ENCODE results near the gene CFAP74.
A peak's percentile ranks its signal among the peaks of the same experiment; 100 is the strongest.

The CFAP74 gene

GRCh38 chr1:1967879-1968278 lies 35.7 kb downstream of the CFAP74 start:
- no peak for DNase-seq (ENCODE audit: low spot score)

GRCh38 chr1:1967151-1967550 lies 36.4 kb downstream of the CFAP74 start:
- no peak for DNase-seq (ENCODE audit: low spot score)

DNA sequence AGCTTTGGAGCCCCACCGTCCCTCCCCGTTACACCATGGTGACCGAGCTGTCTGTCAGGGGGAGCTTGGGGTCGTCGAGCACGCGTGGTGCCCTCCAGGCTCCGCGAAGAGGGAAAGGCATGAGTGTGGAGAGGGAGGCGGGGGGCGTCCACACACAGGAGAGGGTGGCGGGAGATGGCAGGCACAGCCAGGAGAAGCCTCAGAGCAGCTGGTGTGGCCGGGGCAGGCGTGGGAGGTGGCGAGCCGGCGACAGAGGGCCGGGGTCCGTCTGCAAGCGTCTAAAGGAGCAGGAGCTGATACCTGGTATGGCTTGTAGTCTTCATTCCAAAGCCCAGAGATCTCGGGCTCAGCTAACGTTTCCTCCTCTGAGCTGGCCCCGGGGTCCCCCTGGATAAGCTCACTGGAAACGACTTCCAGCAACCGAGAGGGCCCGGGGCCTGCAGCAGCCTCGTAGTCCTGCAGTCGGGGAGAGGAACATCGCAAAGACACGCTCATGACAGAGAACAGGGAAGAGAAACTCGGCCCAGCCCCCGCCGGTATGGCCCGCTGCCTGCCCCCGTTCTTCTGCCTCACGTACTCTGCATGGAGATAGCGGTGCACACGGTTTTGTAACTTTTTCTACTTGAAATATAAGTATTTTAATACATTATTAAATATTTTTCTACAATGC lies 37.4 kb downstream of the CFAP74 start:
- no peak for DNase-seq (ENCODE audit: low spot score)

DNA sequence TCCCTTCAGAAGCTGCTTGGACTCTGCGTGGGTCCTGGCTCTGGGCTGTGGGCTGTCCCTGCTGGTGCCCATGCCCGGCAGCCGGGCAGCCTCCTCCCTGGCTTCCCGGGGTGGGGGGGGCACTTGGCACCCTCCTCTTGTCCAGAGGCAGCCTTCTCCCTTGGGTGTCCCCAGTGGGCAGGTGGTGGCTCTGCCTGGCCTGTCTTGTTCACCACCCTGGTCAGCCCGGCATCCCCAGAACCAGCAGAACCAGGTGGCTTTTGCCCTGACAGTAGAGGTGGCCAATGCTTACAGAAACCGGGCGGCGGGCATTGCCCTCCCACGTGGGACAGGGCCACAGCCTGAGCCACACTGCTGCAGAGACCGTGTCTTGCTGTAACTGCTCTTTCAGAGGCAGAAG lies 38.0 kb downstream of the CFAP74 start:
- DNase-seq (ENCODE audit: low spot score) = no peak

GRCh38 chr1:1964811-1965210 lies 38.8 kb downstream of the CFAP74 start:
- DNase-seq (ENCODE audit: low spot score) = no peak

DNA sequence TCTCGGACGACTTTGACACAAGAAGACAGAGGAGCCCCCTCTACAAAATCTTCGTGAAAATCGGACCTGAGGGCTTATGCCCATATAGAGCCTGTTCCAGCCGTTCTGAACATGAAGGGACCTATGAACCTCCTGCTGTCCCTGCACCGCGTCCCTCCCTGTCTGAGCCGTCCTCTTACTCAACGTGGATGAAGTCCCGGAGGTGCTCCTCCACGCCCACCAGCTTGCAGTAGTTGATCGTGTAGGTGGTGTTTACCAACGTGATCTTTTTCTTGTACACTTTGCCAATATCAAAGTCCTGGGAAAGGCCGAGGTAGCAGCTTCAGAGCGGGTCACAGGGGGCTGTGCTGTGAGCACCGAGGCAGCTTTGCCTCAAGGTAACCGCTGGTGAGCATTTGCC lies 40.0 kb downstream of the CFAP74 start:
- DNase-seq (ENCODE audit: low spot score) = no peak

DNA sequence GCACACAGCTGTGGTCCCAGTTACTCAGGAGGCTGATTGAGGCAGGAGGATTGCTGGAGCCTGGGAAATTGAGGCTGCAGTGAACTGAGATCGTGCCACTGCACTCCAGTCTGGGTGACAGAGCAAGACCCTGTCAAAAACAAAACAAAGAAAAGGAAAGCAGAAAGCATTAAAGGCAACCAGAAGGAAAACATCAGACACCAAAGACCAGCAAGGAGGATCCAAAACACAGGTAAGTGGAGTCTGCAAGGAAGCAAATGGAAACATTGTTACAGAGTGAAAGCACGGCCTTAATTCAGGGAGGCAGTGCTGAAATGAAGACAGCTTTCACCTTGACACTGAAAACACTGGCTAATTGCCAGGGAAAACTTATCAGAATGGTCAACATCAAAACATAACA lies 40.8 kb downstream of the CFAP74 start:
- no peak for DNase-seq (ENCODE audit: low spot score)

GRCh38 chr1:1960480-1961196 lies 42.9 kb downstream of the CFAP74 start:
- DNase-seq (ENCODE audit: low spot score) = no peak

DNA sequence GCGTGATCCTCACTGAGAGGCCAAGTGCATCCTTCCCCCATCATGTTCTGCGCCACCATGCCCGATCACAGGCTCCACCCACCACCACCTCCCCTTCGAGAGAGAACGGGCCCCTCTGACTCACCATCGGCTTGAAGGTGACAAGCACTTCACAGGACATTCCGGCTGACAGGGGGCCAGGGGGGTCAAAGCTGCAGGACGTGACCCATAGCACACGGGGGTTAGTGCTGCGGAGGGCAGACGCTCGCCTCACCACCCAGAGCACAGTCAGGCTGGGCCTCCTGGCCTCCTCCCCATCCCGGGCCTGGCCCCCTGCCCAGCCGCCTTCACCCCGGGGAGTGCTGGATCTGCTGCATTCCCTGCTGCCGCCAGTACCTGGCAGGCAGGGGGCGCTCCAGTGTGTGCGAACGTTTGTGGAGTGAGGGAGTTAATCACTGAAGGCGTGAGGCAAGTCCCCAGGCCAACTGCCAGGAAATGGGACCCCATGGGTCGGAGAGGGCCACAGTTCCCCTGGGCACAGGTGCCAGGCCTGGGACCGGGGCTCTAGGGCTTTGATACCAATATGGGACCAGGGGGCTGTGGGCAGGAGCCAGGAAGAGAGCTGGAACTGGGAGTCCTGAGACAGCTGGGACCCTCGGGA lies 43.6 kb downstream of the CFAP74 start:
- peak; percentile 89 for DNase-seq (ENCODE audit: low spot score)

- no peak for DNase-seq (ENCODE audit: low spot score)
Observed at GRCh38 chr1:1959459-1959839, 44.1 kb downstream of the CFAP74 start.

DNA sequence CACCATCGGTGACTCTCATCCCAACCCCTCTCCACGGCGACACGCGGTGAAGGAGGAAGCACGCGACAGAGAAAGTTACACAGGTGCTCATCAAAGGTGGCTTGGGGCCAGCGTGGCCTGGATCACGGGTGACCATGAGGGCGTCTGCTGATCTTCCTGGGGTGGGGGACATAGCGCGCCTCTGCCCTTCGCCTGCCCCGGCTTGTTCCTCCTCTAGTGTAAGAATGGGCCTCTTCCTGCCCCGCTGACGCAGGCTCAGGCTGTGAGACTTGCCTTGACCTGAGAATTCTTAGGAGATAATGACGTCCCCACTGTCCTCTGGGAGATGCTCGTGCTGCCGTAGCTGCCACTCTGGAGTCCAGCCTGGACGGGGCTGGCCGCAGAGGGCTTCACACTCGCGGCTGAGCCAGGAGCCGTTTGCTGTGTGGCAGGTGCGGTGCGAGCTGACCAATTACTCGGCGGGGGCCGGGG lies 45.5 kb downstream of the CFAP74 start:
- DNase-seq (ENCODE audit: low spot score) = no peak

DNA sequence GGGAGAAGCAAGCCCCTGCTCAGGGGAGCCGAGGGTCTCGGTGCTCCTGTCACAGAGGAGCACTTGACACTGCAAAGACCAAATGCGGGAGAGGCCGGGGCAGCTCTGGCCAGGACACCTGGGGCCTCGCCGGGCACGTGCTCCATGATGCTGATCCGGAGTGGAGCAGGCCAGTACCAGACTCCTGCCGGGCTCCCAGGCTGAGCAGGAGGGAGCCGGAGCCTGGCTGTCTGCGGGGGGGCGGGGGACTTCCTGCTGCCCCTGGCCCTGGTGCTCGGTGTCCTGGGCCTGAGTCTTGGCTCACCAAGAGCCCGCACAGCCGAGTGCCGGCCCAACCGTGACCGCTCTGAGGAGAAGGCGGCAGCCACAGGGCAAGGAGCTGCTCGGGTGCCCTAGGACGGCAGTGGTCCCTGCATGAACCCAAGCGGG lies 46.0 kb downstream of the CFAP74 start:
- DNase-seq (ENCODE audit: low spot score) = no peak

DNA sequence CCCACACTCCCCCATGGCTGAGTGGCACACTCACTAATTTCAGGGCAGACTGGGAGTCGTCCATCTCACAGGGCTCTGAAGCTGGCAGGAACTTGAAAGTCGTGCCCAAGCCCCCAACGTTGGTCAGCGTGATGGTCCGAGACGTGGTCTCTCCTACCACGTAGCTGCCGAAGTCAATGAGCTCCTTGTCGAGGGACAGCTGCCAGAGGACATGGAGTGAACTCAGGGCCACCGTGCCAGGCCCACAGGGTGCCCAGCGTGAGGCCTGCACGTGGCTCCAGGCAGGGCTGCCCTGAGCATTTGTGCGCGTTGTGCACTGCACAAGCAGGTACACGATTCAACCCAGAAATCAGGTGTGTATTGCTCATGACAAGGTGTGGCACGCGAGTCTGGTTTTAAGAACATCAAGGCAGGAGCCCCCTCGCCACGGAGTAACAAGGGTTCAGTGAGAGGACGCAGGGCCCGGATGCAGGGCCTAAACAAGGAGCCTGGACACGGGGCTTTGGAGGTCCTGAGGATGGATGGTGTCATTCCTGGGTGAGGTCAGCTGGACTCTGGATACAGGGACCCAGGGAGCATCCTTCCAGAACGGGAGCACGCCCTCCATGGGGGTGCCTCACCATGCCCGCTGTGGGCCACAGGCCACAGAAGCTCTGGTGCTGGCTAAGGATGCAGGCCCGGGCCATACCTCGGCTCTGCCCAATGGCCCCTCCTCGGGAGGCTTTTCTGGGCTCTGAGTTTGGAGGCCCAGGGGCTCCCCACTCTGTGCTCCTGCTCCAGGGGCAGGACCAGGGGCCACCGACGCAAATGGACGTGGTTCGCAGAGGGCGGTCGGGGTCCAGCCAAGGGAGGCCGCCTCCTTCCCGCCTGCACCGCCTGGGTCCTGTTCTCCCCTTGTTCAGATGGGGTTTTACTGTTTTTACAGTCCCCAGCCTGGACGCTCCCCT lies 46.7 kb downstream of the CFAP74 start:
- DNase-seq (ENCODE audit: low spot score) = no peak

DNA sequence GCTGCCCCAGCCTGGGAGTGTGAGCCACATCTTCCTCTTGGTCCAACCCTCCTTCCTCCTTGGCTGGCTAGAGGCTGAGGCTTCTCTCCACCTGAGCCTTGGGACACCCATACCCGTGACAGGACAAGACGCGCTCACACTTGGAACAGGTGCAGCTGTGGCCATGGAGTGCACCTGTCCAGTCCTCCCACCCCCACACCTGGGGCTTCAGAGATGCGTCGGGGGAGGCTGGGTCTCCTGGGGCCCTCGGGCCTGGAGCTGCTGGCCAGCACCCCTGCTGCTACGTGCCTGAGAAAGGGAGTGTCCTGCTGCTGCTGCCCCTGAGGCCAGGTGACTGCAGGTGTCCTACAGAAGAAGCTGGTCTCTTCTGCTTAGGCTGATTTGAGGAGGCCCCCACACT lies 47.5 kb downstream of the CFAP74 start:
- no peak for DNase-seq (ENCODE audit: low spot score)

DNA sequence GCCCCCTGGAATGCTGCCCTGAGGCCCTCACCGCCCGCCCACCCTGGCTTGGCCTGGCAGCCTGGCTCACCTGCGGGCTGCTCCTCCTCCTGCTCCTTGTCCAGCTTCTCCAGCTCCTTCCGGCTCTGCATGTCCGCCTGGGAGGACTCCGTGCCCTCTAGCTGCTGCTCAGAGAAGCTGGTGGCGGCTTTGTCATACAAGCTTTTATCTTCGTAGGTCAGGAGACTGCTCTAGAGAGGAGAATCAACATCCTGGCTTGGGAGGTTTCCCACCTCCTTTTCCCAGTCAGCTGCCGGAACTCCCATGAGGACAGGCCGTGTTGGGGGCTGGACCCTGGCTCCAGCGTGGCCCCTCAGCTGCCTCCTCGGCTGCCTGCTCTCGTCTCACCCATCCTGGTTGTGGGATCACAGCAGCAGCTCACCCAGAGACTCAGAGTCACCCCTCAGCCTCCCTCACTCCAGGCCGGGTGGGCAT lies 47.9 kb downstream of the CFAP74 start:
- no peak for DNase-seq (ENCODE audit: low spot score)

DNA sequence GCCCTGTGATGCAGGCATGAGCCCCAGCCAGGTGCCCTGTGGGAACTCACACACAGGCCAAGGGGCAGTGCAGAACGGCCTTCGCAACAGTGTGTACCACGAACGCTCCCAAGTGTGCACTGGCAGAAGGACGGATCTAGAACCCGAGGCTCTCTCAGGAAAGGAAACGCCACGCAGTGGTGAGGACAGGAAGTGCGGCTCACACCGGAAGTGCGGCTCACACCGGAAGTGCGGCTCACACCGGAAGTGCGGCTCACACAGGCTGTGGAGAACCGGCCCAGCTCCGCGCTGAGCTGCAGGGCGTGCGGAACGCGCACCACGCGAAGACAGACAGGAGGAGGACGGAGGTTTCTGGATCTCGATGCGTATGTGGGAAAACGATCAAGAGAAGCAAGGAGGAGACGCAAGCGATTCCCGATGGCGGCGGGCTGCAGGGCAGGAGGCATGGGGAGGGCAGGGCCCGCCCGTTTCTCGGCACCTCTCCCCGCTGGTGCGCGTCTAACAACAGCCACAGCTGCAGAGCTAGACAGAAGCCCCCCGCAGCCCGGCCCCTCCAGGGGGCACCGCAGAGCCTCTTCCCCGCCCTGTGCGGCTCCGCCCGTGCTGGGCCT lies 48.6 kb downstream of the CFAP74 start:
- no peak for DNase-seq (ENCODE audit: low spot score)

DNA sequence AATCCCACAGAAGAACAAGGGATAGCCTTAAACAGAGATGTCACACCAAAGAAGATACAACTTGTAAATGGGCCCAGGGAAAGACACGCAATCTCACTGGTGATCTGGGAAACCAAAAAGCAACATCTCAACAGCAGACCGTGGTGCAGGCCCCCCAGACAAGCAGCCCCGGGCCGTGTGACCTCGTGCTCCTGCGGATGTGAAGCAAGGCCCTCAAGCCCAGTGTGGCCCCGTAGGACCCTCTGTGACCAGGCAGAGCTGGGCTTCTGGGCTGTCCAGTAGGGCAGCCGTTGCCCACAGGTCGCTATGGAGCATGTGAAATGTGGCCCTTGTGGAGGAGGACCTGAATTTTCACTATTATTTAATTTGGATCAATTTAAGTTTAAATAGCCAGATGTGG lies 49.6 kb downstream of the CFAP74 start:
- DNase-seq (ENCODE audit: low spot score) = no peak

DNA sequence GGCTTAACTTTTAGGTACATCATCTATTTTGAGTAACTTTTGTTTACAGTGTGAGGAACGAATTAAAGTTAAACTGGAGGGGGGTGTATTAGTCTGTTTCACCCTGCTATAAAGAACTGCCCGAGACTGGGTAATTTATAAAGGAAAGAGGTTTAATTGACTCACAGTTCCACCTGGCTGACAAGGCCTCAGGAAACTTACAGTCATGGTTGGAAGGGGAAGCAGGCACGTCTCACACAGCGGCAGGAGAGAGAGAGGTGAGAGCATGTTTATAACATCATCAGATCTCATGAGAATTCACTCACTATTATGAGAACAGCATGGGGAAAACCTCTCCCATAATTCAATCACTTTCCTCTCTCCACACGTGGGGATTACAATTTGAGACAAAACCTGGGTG lies 52.6 kb downstream of the CFAP74 start:
- DNase-seq (ENCODE audit: low spot score) = no peak

DNA sequence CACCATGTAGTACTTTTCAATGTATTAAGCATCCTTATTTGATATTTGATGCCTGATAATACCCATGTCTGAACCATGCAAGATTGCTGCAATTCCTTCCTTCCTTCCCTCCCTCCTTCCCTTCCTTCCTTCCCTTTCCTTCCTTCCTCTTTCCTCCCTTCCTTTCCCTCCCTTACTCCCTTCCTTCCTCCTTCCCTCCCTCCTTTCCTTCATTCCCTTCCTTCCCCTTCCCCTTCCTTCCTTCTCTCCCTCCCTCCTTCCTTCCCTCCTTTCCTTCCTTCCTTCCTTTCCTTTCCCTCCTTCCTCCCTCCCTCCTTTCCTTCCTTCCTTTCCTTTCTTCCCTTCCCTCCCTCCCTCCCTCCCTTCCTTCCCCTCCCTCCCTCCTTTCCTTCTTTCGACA lies 54.8 kb downstream of the CFAP74 start:
- no peak for DNase-seq (ENCODE audit: low spot score)

DNA sequence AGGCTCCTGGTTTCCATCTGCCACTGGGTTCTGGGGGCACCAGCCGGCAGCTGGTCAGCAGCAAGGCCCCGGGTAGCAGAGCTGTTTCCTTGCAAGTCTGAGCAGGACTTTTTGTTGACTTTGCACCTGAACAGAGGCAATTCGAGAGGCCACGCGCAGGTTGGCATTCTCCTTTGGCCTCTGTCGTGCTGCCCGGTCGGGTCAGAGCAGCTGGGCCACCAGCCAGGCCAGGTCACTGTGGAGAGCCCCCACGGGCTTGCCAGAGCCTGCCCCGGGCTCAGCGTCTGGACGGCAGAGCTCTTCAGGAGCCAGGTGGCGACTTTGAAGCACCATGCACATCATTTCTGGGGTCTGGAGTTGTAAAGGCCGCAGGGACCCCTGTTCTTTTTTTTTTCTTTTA lies 56.1 kb downstream of the CFAP74 start:
- DNase-seq (ENCODE audit: low spot score) = no peak

DNA sequence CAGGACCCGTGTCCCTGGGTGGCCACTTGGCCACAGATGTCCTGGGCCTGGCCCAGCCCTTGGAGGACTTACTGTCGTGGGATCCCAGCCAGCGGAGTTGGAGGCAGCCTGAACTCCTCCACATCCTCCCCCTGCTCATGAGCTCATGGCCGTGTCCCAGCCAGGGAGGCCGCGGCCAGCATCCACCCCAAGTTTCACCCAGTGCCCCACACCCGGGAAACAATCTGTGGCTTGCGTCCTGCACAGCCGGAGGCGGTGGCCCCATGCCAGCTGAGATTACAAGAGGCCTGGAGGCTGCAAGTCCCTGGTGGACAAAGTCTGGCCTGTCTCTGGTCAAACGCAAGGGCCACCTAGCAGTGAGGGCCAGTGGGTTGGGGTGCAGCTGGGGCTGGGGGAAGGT lies 57.0 kb downstream of the CFAP74 start:
- no peak for DNase-seq (ENCODE audit: low spot score)

Measured in AG08396 (cell line).